Measurements from ENCODE around the gene DSCAML1.

Gene DSCAML1

DNA sequence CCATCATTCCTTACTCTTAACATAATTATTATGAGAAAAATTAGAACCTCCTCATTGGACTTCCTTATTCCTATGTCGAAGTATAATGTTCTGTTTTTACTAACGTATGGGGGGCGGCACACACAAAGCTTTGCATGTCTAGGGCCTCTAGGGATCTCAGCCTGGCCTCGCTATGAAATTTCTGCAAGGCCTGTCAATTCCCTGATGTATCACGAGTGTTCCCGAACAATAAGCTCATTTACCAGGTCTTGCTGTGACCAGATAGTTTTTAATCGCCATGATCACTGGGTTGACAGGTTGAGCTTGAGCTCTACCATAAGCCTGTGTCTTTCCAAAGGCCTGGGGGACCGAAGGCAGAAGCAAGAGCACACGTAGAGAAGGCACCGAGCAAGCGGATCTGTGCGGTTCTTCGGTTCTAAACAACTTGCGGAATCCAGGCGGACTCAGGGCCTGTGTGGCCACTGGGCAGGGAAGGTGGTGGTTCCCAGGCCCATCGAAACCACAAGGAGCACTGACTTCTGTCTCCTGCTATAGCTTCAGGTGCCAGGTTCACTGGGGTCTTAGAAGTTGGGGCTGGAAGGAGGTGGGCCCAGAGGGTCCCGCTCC, 37.9 kb upstream of the DSCAML1 start:
- Mint-ChIP-seq H3K36me3 (ENCODE audit: low read depth) (no peaks in the 10 kb centered on the region), H3K27ac (no peak overlapping the region), H3K27me3 (ENCODE audit: low read depth) (peaks cover 29% of the 10 kb centered on the region), H3K4me3 (no peak overlapping the region), H3K9me3 (no peaks in the 10 kb centered on the region), H3K4me1 (ENCODE audit: low read depth) (peaks cover 26% of the 10 kb centered on the region)

DNA sequence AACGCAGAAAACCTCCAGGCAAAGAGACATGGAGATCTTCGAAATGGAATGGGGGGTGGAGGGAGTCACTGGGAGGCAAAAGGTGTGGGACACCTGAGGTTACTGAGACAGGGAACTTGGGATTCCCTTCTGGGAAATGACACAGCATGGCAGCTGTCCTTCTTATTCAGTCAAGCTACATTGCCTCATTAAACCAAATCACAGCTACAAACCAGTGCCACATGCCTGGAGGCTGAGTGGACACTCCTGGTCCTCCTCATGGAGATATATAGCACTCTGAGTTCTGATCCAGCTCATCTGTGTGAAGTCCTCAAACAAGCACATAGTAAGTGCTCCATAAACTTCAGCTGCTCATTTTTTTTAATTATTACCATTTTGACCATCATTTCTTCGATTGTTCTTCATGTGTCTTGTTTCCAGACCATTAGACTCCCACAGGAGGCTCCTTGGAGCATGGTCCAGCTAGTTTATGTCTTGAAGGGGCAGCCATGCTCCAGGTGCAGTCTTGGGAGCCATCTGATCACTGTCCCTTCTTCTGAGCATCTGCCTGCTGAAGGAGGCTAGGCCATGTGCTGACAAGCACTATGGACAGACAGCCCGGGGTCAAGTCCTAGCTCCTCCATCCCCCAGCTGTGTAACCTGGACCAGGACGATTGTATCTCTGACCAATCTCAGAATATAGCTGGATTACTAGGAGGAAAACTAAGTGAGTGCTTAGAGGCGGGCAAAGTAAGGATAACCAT, 37.2 kb upstream of the DSCAML1 start:
- H3K4me3 Mint-ChIP-seq = no peak overlapping the region
- peaks cover 32% of the 10 kb centered on the region for H3K4me1 Mint-ChIP-seq (ENCODE audit: low read depth)
- no peaks in the 10 kb centered on the region for H3K9me3 Mint-ChIP-seq
- H3K27ac Mint-ChIP-seq = no peak overlapping the region
- H3K27me3 Mint-ChIP-seq (ENCODE audit: low read depth) = peaks cover 29% of the 10 kb centered on the region
- H3K36me3 Mint-ChIP-seq (ENCODE audit: low read depth) = no peaks in the 10 kb centered on the region

GRCh38 chr11:117833401-117833891, 36.4 kb upstream of the DSCAML1 start:
- Mint-ChIP-seq H3K27me3 (ENCODE audit: low read depth) (peaks cover 21% of the 10 kb centered on the region), H3K4me3 (no peak overlapping the region), H3K36me3 (ENCODE audit: low read depth) (no peaks in the 10 kb centered on the region), H3K27ac (no peak overlapping the region), H3K9me3 (no peaks in the 10 kb centered on the region), H3K4me1 (ENCODE audit: low read depth) (peaks cover 39% of the 10 kb centered on the region)

DNA sequence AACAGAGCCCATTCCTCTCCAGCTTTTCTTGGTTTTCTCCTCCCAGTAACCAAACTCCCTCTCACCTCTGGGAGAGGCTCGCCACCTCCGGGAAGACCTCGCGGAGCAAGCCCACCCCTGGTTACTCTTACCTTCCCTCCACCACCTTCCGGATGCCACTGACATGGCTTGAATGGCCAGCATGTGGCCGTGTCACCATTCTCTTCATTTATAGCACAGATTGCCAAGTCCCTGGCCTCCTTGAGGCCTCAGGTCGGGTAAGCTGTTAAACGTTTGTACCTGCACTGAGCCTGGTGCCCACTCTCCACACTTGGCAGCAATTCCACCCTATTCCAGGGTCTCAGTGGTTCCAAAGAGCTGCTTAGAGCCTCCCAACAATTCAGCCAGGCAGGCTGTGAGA, 35.5 kb upstream of the DSCAML1 start:
- Mint-ChIP-seq H3K36me3 (ENCODE audit: low read depth) (no peaks in the 10 kb centered on the region), H3K9me3 (no peaks in the 10 kb centered on the region), H3K27me3 (ENCODE audit: low read depth) (peaks cover 12% of the 10 kb centered on the region), H3K4me3 (no peak overlapping the region), H3K4me1 (ENCODE audit: low read depth) (peaks cover 41% of the 10 kb centered on the region), H3K27ac (peak overlapping the region; percentile 21)

DNA sequence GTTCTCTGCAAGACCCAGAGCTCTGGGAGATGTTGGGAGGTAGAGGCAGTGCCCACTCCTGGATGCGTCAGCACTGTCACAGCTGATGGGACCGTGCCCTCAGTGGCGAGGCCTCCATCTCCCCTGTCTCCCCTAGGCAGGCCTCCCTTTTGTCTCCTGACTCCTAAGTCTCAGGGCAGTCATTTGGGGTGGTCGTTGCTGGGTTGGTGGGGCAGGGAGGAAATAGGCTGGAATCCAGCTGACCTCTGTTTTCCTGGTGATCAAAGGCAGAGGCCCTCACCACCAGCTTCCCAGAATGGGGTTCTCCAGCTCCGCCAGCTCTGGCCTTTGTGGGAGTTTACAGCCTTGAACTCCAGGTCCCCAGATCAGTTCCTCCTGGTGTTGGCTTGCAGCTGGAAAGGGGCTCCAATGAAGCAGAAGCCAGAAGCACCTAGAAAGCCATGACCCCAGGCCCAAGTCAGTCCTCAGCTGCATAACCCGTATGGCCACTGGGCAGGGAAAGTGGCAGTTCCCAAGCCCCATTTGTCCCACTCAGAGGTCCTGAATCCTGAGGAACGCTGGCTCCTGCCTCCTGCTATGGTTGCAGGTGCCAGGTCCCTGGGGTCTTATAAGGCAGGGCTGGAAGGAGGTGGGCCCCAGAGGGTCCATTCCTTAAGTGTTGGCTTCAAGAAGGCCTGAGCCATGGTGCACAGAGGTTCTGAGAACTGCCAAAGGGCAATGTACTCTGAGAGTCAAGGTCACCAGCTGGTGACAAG, 34.8 kb upstream of the DSCAML1 start:
- Mint-ChIP-seq H3K27me3 (ENCODE audit: low read depth) (peaks cover 7% of the 10 kb centered on the region), H3K36me3 (ENCODE audit: low read depth) (no peaks in the 10 kb centered on the region), H3K27ac (peak overlapping the region; percentile 3), H3K4me1 (ENCODE audit: low read depth) (peaks cover 43% of the 10 kb centered on the region), H3K9me3 (no peaks in the 10 kb centered on the region), H3K4me3 (no peak overlapping the region)

DNA sequence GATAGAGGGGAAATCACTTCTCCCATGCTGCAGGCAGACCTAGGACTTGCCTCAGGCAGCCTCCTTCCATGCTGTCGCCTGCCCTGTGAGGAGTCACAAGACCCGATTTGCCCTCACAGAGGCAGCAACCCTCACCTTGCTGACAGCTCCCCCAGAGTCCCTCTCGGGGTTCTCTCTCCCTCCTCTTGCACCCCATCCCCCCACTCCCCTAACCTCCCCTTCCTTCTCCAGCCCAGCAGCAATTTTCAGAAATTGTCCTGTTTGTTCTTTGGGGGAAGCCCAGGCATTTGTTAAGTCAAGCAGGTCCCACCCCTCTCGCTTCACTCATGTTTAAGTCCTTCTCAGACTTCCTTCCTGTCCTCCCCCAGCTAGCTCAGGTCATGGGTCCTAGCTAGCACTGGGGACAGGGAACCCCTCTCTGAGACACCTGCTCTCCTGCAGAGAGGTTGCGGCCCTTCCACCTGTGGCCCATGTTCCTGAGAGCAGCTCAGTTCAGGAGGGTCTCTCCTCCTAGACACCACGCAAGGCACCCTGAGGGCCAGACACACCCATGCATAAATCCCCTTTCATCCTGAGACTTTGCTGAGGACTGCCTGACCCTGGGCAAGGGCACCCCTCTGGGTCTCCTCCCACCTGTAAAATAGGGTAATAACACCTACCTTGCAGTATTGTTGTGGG, 33.8 kb upstream of the DSCAML1 start:
- peak overlapping the region; percentile 48 for H3K4me3 Mint-ChIP-seq
- peak overlapping the region; percentile 90 for H3K27ac Mint-ChIP-seq
- no peaks in the 10 kb centered on the region for H3K36me3 Mint-ChIP-seq (ENCODE audit: low read depth)
- peaks cover 48% of the 10 kb centered on the region for H3K4me1 Mint-ChIP-seq (ENCODE audit: low read depth)
- no peaks in the 10 kb centered on the region for H3K27me3 Mint-ChIP-seq (ENCODE audit: low read depth)
- H3K9me3 Mint-ChIP-seq = no peaks in the 10 kb centered on the region

GRCh38 chr11:117830072-117830471, 33.1 kb upstream of the DSCAML1 start:
- peak overlapping the region; percentile 48 for H3K4me3 Mint-ChIP-seq
- H3K27ac Mint-ChIP-seq = peak overlapping the region; percentile 90
- no peaks in the 10 kb centered on the region for H3K36me3 Mint-ChIP-seq (ENCODE audit: low read depth)
- no peaks in the 10 kb centered on the region for H3K27me3 Mint-ChIP-seq (ENCODE audit: low read depth)
- H3K4me1 Mint-ChIP-seq (ENCODE audit: low read depth) = peaks cover 54% of the 10 kb centered on the region
- no peaks in the 10 kb centered on the region for H3K9me3 Mint-ChIP-seq

GRCh38 chr11:117829369-117829725, 32.3 kb upstream of the DSCAML1 start:
- Mint-ChIP-seq H3K9me3 (no peaks in the 10 kb centered on the region), H3K36me3 (ENCODE audit: low read depth) (no peaks in the 10 kb centered on the region), H3K27me3 (ENCODE audit: low read depth) (no peaks in the 10 kb centered on the region), H3K4me3 (peak overlapping the region; percentile 7), H3K27ac (peak overlapping the region; percentile 90), H3K4me1 (ENCODE audit: low read depth) (peaks cover 61% of the 10 kb centered on the region)

DNA sequence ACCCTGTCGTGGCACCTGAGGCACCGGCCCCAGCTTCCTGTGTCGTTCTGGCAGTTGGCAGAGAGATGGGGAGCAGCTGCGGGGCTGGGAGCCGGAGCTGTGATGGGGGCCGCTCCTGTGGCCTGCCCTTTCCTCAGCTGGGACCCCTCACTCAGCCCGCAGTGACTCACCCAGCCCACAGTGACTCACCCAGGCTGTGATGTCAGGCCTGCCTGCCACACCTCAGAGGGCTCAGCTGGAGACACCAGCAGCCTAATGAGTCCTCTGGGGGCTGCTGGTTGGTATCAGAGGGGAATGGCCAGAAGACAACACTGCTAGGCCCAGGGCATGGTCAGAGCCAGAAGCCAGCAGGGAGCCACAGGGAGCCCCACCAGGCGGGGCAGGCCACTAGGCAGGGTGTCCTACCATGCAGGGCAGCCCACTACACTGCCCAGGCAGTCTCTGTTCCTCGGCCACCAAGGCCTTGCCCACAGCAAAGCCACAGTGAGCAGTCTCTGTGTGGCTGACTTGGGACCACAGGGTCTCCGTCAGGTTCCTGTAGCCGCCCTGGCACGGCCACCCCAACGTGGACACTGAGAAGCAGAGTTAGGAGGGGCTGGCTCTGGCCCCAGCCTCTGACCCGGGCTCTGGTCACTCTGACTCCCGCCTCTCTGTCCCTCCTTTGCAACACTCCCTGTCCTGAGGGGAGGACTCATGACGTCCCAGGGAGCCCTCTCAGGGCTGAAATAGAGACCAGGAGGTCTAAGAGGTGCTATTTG, 31.8 kb upstream of the DSCAML1 start:
- Mint-ChIP-seq H3K27me3 (ENCODE audit: low read depth) (no peaks in the 10 kb centered on the region), H3K4me1 (ENCODE audit: low read depth) (peaks cover 66% of the 10 kb centered on the region), H3K36me3 (ENCODE audit: low read depth) (no peaks in the 10 kb centered on the region), H3K4me3 (peak overlapping the region; percentile 52), H3K27ac (peak overlapping the region; percentile 90), H3K9me3 (no peaks in the 10 kb centered on the region)

DNA sequence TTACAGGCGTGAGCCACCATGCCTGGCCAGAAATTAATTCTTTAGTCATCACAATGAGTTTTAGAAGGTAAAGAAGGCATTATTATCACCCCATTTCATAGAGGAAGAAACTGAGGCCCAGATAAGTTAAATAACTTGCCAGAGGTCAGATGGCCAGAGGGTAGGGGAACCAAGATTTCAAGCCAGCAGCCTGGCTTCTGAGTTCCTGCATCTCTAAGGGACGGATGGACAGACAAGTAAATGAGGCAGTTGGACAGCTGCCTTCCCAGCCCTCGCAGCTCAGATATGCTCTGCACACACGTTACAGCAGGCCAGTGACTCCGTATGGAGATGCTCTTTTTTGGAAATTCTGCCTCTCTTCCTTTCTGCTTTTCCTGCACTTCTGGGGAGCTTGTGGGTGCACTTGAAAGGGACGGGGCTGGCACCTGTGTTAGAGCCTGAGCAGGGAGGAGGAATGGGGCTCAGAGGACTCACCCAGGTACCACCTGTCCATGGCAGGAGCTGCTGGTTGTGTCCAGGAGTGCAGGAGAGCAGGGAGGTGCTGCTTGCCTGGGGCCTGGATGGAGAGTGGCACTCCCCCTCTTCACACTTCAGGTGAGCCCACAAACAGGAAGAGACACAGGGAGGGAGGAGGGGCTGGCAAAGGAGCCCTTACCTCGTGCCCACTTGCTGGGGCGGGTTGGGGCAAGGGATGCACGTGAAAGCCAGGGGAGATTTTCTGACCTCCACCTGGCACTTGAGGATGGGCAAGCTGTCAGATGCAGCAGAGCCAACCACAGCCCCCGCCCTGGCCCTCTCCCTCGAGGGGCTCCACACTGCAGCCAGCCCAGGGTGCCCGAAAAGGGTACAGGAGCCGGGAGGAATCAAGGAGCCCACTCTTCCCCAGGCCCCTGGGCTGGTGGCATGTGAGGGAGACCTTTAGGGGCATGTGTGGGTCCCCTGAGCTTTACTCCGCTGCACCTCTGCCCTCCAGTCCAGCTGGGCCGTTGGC, 30.8 kb upstream of the DSCAML1 start:
- no peaks in the 10 kb centered on the region for H3K9me3 Mint-ChIP-seq
- peak overlapping the region; percentile 55 for H3K4me3 Mint-ChIP-seq
- H3K27ac Mint-ChIP-seq = peak overlapping the region; percentile 90
- H3K4me1 Mint-ChIP-seq (ENCODE audit: low read depth) = peaks cover 74% of the 10 kb centered on the region
- H3K27me3 Mint-ChIP-seq (ENCODE audit: low read depth) = no peaks in the 10 kb centered on the region
- H3K36me3 Mint-ChIP-seq (ENCODE audit: low read depth) = no peaks in the 10 kb centered on the region

- peak overlapping the region; percentile 75 for H3K27ac Mint-ChIP-seq
- H3K4me1 Mint-ChIP-seq (ENCODE audit: low read depth) = peaks cover 71% of the 10 kb centered on the region
- H3K27me3 Mint-ChIP-seq (ENCODE audit: low read depth) = no peaks in the 10 kb centered on the region
- H3K4me3 Mint-ChIP-seq = no peak overlapping the region
- no peaks in the 10 kb centered on the region for H3K36me3 Mint-ChIP-seq (ENCODE audit: low read depth)
- no peaks in the 10 kb centered on the region for H3K9me3 Mint-ChIP-seq
Measured at GRCh38 chr11:117826832-117827231, 29.8 kb upstream of the DSCAML1 start.

GRCh38 chr11:117826190-117826570, 29.2 kb upstream of the DSCAML1 start:
- Mint-ChIP-seq H3K4me3 (no peak overlapping the region), H3K9me3 (no peaks in the 10 kb centered on the region), H3K4me1 (ENCODE audit: low read depth) (peaks cover 67% of the 10 kb centered on the region), H3K36me3 (ENCODE audit: low read depth) (no peaks in the 10 kb centered on the region), H3K27me3 (ENCODE audit: low read depth) (no peaks in the 10 kb centered on the region), H3K27ac (peak overlapping the region; percentile 34)

- Mint-ChIP-seq H3K4me1 (ENCODE audit: low read depth) (peaks cover 62% of the 10 kb centered on the region), H3K36me3 (ENCODE audit: low read depth) (no peaks in the 10 kb centered on the region), H3K4me3 (no peak overlapping the region), H3K27ac (peak overlapping the region; percentile 14), H3K9me3 (no peaks in the 10 kb centered on the region), H3K27me3 (ENCODE audit: low read depth) (no peaks in the 10 kb centered on the region)
Measured at GRCh38 chr11:117825538-117826189, 28.6 kb upstream of the DSCAML1 start.

Measured in T-helper 1 cell treated with Interleukin-12 subunit alpha and Interleukin-12 subunit beta and Interleukin-4 antibody, amounts not matched to agents 30 μg/mL and 1 μg/mL, for 36 hours (primary cell).